ENCODE results near the gene TRIM8. TPM values are rescaled to one million over a fixed set of nuclear protein-coding genes. Genes with fewer than 3 reads are reported as not detected.

The TRIM8 gene
- total RNA-seq, 1 donor from 2014 or later: 216 TPM

GRCh38 chr10:102675011-102675665 lies 30.9 kb downstream of the TRIM8 start:
- TF ChIP-seq CTCF (IDR thresholded peaks at IDR 0.05): no peak
- peaks cover 15 to 23% of the 10 kb centered on the region in 2 donors for H3K4me1 ChIP-seq
- H3K27me3 ChIP-seq: no peaks in the 10 kb centered on the region
- no peak for DNase-seq (ENCODE audit: low spot score in 2 of 2)
- H3K4me3 ChIP-seq: no peak overlapping the region
- peak overlapping the region; percentile 77 to 78 for H3K27ac ChIP-seq
- intact Hi-C loops (cut with DNase I): loop anchor here (2.0 kb wide), 1 partner anchor 40 kb away; the partner anchor contains the start of genes ARL3 and SFXN2
- H3K36me3 ChIP-seq: no peaks in the 10 kb centered on the region
- no peaks in the 10 kb centered on the region for H3K9me3 ChIP-seq

- TF ChIP-seq CTCF (IDR thresholded peaks at IDR 0.05): no peak
- H3K36me3 ChIP-seq: no peaks in the 10 kb centered on the region
- intact Hi-C loops (cut with DNase I): loop anchor here (2.0 kb wide), 1 partner anchor 39 kb away; the partner anchor contains the start of genes ARL3 and SFXN2
- H3K27ac ChIP-seq: peak overlapping the region; percentile 77 to 78
- no peaks in the 10 kb centered on the region for H3K27me3 ChIP-seq
- H3K4me3 ChIP-seq: no peak overlapping the region
- H3K4me1 ChIP-seq: peaks cover 15 to 22% of the 10 kb centered on the region in 2 donors
- no peaks in the 10 kb centered on the region for H3K9me3 ChIP-seq
- peak in 1 of 2 donors; percentile 7 for DNase-seq (ENCODE audit: low spot score in 2 of 2)
Observed at GRCh38 chr10:102675666-102676533, 31.6 kb downstream of the TRIM8 start.

DNA sequence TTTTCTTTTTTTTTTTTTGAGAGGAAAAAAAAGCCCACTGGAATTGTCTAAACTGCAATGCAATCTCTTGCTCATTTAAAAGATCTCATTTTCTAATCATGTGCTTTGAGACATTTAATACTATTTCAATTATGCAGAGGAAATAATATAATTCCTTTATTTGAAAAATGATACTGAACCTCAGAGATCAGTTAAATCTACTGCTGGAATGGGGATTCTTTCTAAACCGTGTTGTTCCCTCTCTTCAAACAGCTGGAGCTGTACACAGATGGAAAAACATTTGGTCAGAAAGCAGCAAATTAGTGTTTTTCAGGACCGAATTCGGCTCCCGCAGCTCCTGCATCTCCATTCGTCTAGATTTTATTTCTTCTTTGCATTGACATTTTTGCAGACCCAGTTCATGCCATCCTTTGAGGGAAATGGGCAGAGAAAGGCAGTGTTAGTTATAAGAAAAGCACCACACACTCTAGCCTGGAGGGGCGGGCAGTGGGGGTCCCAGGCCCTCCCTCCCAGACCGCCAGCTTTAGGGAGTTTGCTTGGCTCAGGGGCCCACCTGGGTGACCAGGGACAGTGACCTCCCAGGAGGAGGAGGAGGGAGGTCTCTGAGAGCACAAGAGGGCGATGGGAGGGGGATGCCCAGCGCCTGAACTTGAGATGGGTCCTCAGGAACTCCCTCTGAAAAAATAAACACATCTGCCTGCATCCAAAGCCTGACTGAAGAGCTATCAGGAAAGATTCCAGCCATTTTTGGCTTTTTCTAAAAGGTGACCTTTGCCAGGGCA lies 32.4 kb downstream of the TRIM8 start:
- H3K27me3 ChIP-seq: no peaks in the 10 kb centered on the region
- H3K36me3 ChIP-seq: no peaks in the 10 kb centered on the region
- H3K4me3 ChIP-seq: no peak overlapping the region
- no peak for TF ChIP-seq CTCF (IDR thresholded peaks at IDR 0.05)
- H3K4me1 ChIP-seq: peaks cover 15 to 22% of the 10 kb centered on the region in 2 donors
- intact Hi-C loops (cut with DNase I): no loop called here
- peak overlapping the region in 1 of 2 donors; percentile 2 for H3K27ac ChIP-seq
- no peaks in the 10 kb centered on the region for H3K9me3 ChIP-seq
- DNase-seq (ENCODE audit: low spot score in 2 of 2): no peak

DNA sequence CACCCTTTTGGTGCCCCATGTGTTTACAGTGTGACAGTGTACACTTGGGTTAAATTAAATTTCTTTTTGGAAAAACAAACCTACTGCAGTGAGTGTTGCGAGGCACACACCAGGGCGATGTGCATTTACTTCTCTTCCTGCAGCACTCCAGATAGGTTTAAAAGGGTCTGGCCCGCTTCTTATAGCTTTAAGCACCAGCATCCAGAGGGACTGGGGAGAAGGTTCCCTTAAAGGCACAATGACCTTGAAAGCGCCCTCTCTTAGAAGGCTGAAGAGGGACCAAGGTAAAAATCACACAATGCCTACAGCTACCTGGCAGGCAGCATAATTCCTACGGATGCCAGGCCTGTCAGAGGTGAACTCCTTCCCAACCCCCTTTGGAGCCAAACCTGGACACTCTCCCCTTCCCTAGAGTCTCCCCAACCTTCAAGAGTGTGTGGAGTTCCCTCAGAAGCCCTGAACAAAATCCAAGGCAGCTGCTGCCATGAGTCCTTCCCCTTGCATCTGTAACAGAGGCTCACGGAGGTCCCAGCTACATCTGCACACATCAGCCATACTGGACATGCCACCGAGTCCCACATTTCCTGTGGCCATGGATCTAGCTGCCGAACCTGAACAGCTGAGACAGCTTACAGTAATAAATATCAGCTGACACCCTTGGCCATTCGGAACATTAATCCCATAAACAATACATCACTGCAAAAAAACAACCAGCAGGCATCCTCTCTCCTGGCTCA lies 33.2 kb downstream of the TRIM8 start:
- H3K36me3 ChIP-seq: peaks cover 0 to 7% of the 10 kb centered on the region in 2 donors
- H3K9me3 ChIP-seq: no peaks in the 10 kb centered on the region
- no peaks in the 10 kb centered on the region for H3K27me3 ChIP-seq
- TF ChIP-seq CTCF (IDR thresholded peaks at IDR 0.05): no peak
- H3K4me3 ChIP-seq: no peak overlapping the region
- intact Hi-C loops (cut with DNase I): no loop called here
- DNase-seq (ENCODE audit: low spot score in 2 of 2): no peak
- no peak overlapping the region for H3K27ac ChIP-seq
- peaks cover 15 to 22% of the 10 kb centered on the region in 2 donors for H3K4me1 ChIP-seq

DNA sequence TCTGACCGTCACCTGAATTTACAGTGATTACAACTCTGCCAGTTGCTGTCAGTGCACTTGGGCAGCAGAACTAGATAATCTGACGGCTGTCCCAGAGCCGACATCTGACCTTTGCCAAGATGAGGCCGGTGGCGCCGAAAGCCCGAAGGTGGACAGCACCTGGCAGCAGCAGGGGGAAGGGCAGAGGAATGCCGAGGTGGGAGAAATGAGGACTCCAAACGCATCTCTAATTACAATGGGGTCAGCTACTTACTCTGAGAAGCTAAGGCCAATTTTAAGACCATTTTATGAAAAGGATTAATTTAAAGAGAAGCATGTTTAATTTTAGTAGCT lies 33.8 kb downstream of the TRIM8 start:
- H3K27ac ChIP-seq: no peak overlapping the region
- TF ChIP-seq CTCF (IDR thresholded peaks at IDR 0.05): no peak
- peaks cover 15 to 22% of the 10 kb centered on the region in 2 donors for H3K4me1 ChIP-seq
- DNase-seq (ENCODE audit: low spot score in 2 of 2): no peak
- intact Hi-C loops (cut with DNase I): no loop called here
- no peaks in the 10 kb centered on the region for H3K9me3 ChIP-seq
- H3K36me3 ChIP-seq: peaks cover 0 to 7% of the 10 kb centered on the region in 2 donors
- H3K27me3 ChIP-seq: no peaks in the 10 kb centered on the region
- H3K4me3 ChIP-seq: no peak overlapping the region
